H1 (cell line): ENCODE results near the gene EPS8. TPM values are rescaled to one million over a fixed set of nuclear protein-coding genes. Genes with fewer than 3 reads are reported as not detected.

Experiments
- CTCF ChIA-PET: fragments of 300-600 bp; sonication (Branson Sonifier 250); formaldehyde crosslinking; loops from one replicate; lab custom pipeline; 2021; ENCODE audit not compliant: partially characterized antibody; lab: Charles Lee
- POLR2A ChIA-PET: fragments of 300-600 bp; sonication (Branson Sonifier 250); formaldehyde crosslinking; loops from one replicate; lab custom pipeline; 2021; ENCODE audit warnings: inconsistent platforms; ENCODE audit not compliant: partially characterized antibody; lab: Charles Lee
- DNase-seq, 2 experiments: peaks; one replicate each; pipeline versions ENCODE4 v3.0.0 to v3.0.0-alpha.2; 2010 to 2022; ENCODE audit warnings: low spot score in 2 of 2, low read depth in 1 of 2, mixed read lengths in 1 of 2
- FAIRE-seq: peaks from 2 replicates; lab custom pipeline; 2011; peaks lifted over from hg19 to GRCh38; lab: Jason Lieb, UNC
- H2AFZ ChIP-seq: 2 replicates; pipeline ENCODE4 v1.8.1; 2012; ENCODE audit warnings: low read length, inconsistent platforms
- H2AK5ac ChIP-seq: 2 replicates; pipeline ENCODE4 v1.6.1; 2013; ENCODE audit warnings: low read depth, low read length
- H2BK120ac ChIP-seq: replicated peaks from 2 replicates; pipeline ENCODE3; 2013; ENCODE audit warnings: low read depth, low read length, inconsistent platforms
- H2BK12ac ChIP-seq: 2 replicates; pipeline ENCODE4 v1.6.1; 2013; ENCODE audit warnings: low read depth, low read length
- H2BK15ac ChIP-seq: 2 replicates; pipeline ENCODE4 v1.6.1; 2013; ENCODE audit warnings: low read length
- H2BK20ac ChIP-seq: 2 replicates; pipeline ENCODE4 v1.6.1; 2013; ENCODE audit warnings: low read length
- H2BK5ac ChIP-seq: 2 replicates; pipeline ENCODE4 v1.6.1; 2013; ENCODE audit warnings: low read depth, low read length
- H3K14ac ChIP-seq: 2 replicates; pipeline ENCODE4 v1.6.1; 2013; ENCODE audit warnings: inconsistent platforms; ENCODE audit not compliant: insufficient read length
- H3K18ac ChIP-seq: 2 replicates; pipeline ENCODE4 v1.6.1; 2013; ENCODE audit warnings: low read length; ENCODE audit errors: extremely low read depth
- H3K23ac ChIP-seq: 2 replicates; pipeline ENCODE4 v1.6.1; 2013; ENCODE audit warnings: inconsistent platforms; ENCODE audit not compliant: insufficient read length
- H3K23me2 ChIP-seq: 2 replicates; pipeline ENCODE4 v1.6.1; 2013; ENCODE audit warnings: low read depth, low read length
- H3K27ac ChIP-seq: 2 replicates; pipeline ENCODE4 v1.6.1; 2011; ENCODE audit warnings: low read depth, low read length, inconsistent platforms
- H3K27me3 ChIP-seq, 4 experiments: replicated peaks in 1 of 4; 1 replicate in 1 of 4; 2 replicates in 3 of 4; pipeline versions ENCODE4 v1.6.1 to v1.8.1; 2011 to 2013; ENCODE audit warnings: low read length in 3 of 4, mild to moderate bottlenecking in 3 of 4, inconsistent platforms in 2 of 4, mixed read lengths in 2 of 4, moderate library complexity in 1 of 4; ENCODE audit not compliant: control insufficient read depth in 3 of 4, insufficient read depth in 3 of 4; ENCODE audit errors: extremely low read depth in 1 of 4
- H3K36me3 ChIP-seq, 4 experiments: 2 replicates each; pipeline versions ENCODE4 v1.6.1 to v1.8.1; 2011 to 2013; ENCODE audit warnings: mild to moderate bottlenecking in 4 of 4, low read length in 3 of 4, moderate library complexity in 2 of 4, control low read depth in 1 of 4, inconsistent platforms in 1 of 4; ENCODE audit not compliant: insufficient read depth in 4 of 4, control insufficient read depth in 2 of 4
- H3K4ac ChIP-seq: replicated peaks from 2 replicates; pipeline ENCODE3; 2013; ENCODE audit warnings: low read length, low read depth, mixed read lengths, inconsistent platforms; ENCODE audit not compliant: insufficient read length
- H3K4me1 ChIP-seq, 4 experiments: replicated peaks in 1 of 4; 1 replicate in 1 of 4; 2 replicates in 3 of 4; pipeline versions ENCODE4 v1.6.1 to v1.8.1; 2011 to 2013; ENCODE audit warnings: low read length in 3 of 4, inconsistent platforms in 2 of 4, mixed read lengths in 1 of 4; ENCODE audit not compliant: insufficient read depth in 4 of 4, control insufficient read depth in 3 of 4
- H3K4me2 ChIP-seq, 2 experiments: 2 replicates each; pipeline versions ENCODE4 v1.6.1 to v1.8.1; 2011 to 2013; ENCODE audit warnings: low read depth in 2 of 2, low read length in 2 of 2, control low read depth in 1 of 2, inconsistent platforms in 1 of 2, mild to moderate bottlenecking in 1 of 2; ENCODE audit not compliant: insufficient read depth in 1 of 2
- H3K4me3 ChIP-seq, 4 experiments: fragments of 200-600, 300-600 bp in 1 of 4; sonication (generic), shearing (Covaris generic), sonication (Bioruptor Twin) in 1 of 4; 2 replicates each; pipeline versions ENCODE4 v1.5.1 to v1.8.1; 2011 to 2016; ENCODE audit warnings: low read length in 4 of 4, low read depth in 3 of 4, control low read depth in 2 of 4, inconsistent platforms in 2 of 4, mild to moderate bottlenecking in 2 of 4, mixed read lengths in 1 of 4, moderate library complexity in 1 of 4; ENCODE audit not compliant: insufficient read depth in 2 of 4; ENCODE audit errors: extremely low read depth in 1 of 4
- H3K56ac ChIP-seq: replicated peaks from 2 replicates; pipeline ENCODE3; 2013; ENCODE audit warnings: low read depth, mild to moderate bottlenecking, mixed read lengths, low read length, inconsistent platforms; ENCODE audit not compliant: insufficient read length
- H3K79me1 ChIP-seq: 2 replicates; pipeline ENCODE4 v1.6.1; 2013; ENCODE audit warnings: low read depth, low read length, control low read depth
- H3K79me2 ChIP-seq, 2 experiments: 2 replicates each; pipeline versions ENCODE4 v1.6.1 to v1.8.1; 2012 to 2013; ENCODE audit warnings: low read length in 2 of 2, mild to moderate bottlenecking in 2 of 2, inconsistent platforms in 1 of 2; ENCODE audit not compliant: insufficient read depth in 2 of 2, control insufficient read depth in 1 of 2
- H3K9ac ChIP-seq, 4 experiments: replicated peaks in 1 of 4; 1 replicate in 1 of 4; 2 replicates in 3 of 4; pipeline versions ENCODE4 v1.6.1 to v1.8.1; 2011 to 2013; ENCODE audit warnings: low read depth in 3 of 4, low read length in 3 of 4, control low read depth in 2 of 4, mild to moderate bottlenecking in 2 of 4, moderate library complexity in 2 of 4, inconsistent platforms in 1 of 4; ENCODE audit errors: extremely low read depth in 1 of 4
- H3K9me3 ChIP-seq, 2 experiments: 2 replicates each; pipeline versions ENCODE4 v1.6.1 to v1.8.1; 2012 to 2013; ENCODE audit warnings: mild to moderate bottlenecking in 2 of 2, moderate library complexity in 2 of 2, control low read depth in 1 of 2, inconsistent platforms in 1 of 2, low read depth in 1 of 2, low read length in 1 of 2, mixed read lengths in 1 of 2; ENCODE audit not compliant: insufficient read depth in 2 of 2
- H4K20me1 ChIP-seq, 2 experiments: replicated peaks in 1 of 2; 2 replicates each; pipeline versions ENCODE3 to v1.8.1; 2011 to 2013; ENCODE audit warnings: inconsistent platforms in 2 of 2, low read length in 2 of 2, mild to moderate bottlenecking in 1 of 2; ENCODE audit not compliant: insufficient read depth in 2 of 2, control insufficient read depth in 1 of 2
- H4K5ac ChIP-seq: 2 replicates; pipeline ENCODE4 v1.6.1; 2013; ENCODE audit warnings: low read length, low read depth, mixed read lengths, inconsistent platforms; ENCODE audit not compliant: insufficient read length
- H4K8ac ChIP-seq: 2 replicates; pipeline ENCODE4 v1.8.0; 2013; ENCODE audit warnings: mild to moderate bottlenecking, moderate library complexity, low read length, inconsistent platforms; ENCODE audit not compliant: insufficient read depth; ENCODE audit errors: extremely low read depth
- H4K91ac ChIP-seq: replicated peaks from 2 replicates; pipeline ENCODE3; 2013; ENCODE audit warnings: low read length, mixed read lengths, inconsistent platforms; ENCODE audit not compliant: insufficient read length
- ATF2 ChIP-seq: IDR thresholded peaks from 2 replicates; pipeline ENCODE4 v1.6.1; 2012; ENCODE audit warnings: low read length, inconsistent platforms
- CBX5 ChIP-seq: fragments of 300-800, 300-1000 bp; sonication (generic); IDR thresholded peaks from 2 replicates; pipeline ENCODE4 v1.7.1; 2016; ENCODE audit warnings: antibody characterized with exemption, low read length, low read depth
- EGR1 ChIP-seq: IDR thresholded peaks from 2 replicates; pipeline ENCODE4 v1.6.1; 2011; ENCODE audit warnings: low read depth, low read length, borderline replicate concordance
- HDAC2 ChIP-seq, 2 experiments: fragments of 300-600 bp in 1 of 2; sonication (generic) in 1 of 2; IDR thresholded peaks; 2 replicates each; pipeline ENCODE4 v1.6.1; 2011 to 2012; ENCODE audit warnings: low read depth in 2 of 2, low read length in 2 of 2, mild to moderate bottlenecking in 2 of 2, moderate library complexity in 2 of 2, borderline replicate concordance in 1 of 2, inconsistent platforms in 1 of 2
- HDAC6 ChIP-seq: IDR thresholded peaks from one replicate; pipeline ENCODE4 v1.7.1; 2012; ENCODE audit warnings: low read depth, mild to moderate bottlenecking, inconsistent platforms, low read length, moderate library complexity
- POLR2A ChIP-seq, 2 experiments: IDR thresholded peaks; 1 replicate in 1 of 2; 2 replicates in 1 of 2; pipeline ENCODE4 v1.6.1; 2011; ENCODE audit warnings: low read depth in 2 of 2, low read length in 2 of 2, mild to moderate bottlenecking in 2 of 2; ENCODE audit errors: control extremely low read depth in 1 of 2
- RNF2 ChIP-seq: fragments of 200-900, 300-1000 bp; sonication (generic); IDR thresholded peaks from 2 replicates; pipeline ENCODE4 v1.7.1; 2016; ENCODE audit warnings: borderline replicate concordance, low read depth, mild to moderate bottlenecking, antibody characterized with exemption, low read length; ENCODE audit not compliant: poor library complexity, severe bottlenecking; ENCODE audit errors: missing control alignments
- SRF ChIP-seq: IDR thresholded peaks from 2 replicates; pipeline ENCODE4 v1.6.1; 2011; ENCODE audit warnings: mild to moderate bottlenecking, low read depth, low read length, moderate library complexity
- TBP ChIP-seq: IDR thresholded peaks from 2 replicates; pipeline ENCODE4 v1.6.1; 2011; ENCODE audit warnings: low read depth, low read length, improper control_type of control experiment
- WGBS, 2 experiments: shearing (Covaris generic) in 1 of 2; methylation state at CpG; one replicate each; pipeline versions ENCODE4 v1.1.6 to v1.1.7; 2013 to 2015; ENCODE audit warnings: low lambda C conversion rate in 2 of 2, mixed read lengths in 2 of 2, inconsistent platforms in 1 of 2, low coverage in 1 of 2, missing lambda C conversion rate in 1 of 2; ENCODE audit not compliant: insufficient replicate concordance in 2 of 2, insufficient coverage in 1 of 2, insufficient read length in 1 of 2; ENCODE audit errors: extremely low coverage in 1 of 2, missing lambda C conversion rate in 1 of 2; 5-methylcytosine and 5-hydroxymethylcytosine counted together
- polyA plus RNA-seq, 7 experiments: library from polyadenylated mRNA; depleted of rRNA in 3 of 7; stranded (reverse) in 5 of 7; unstranded in 2 of 7; fragments of >200 nt in 5 of 7; fragments of 200-250 nt in 2 of 7; gene quantifications; 1 replicate in 5 of 7; 2 replicates in 1 of 7; 4 replicates in 1 of 7; pipeline versions ENCODE4 v1.2.1 to v1.2.3, GENCODE V29; 2011 to 2013; ENCODE audit warnings: missing spikeins in 2 of 7, mixed read lengths in 2 of 7
- total RNA-seq: library from RNA; stranded (reverse); fragmentation: NEBNext Ultra II Directional; extraction: Animal tissue kit (Norgen Biotek cat#: 25700); gene quantifications from 2 replicates; pipeline ENCODE4 v1.2.1, GENCODE V29; 2021

EPS8 gene
- total and polyA plus RNA-seq, 2 of the 8 experiments (the other 6 are each of a cell fraction or from before 2014, with no cell fraction given): 3.0 to 4.6 TPM

GRCh38 chr12:15706010-15706676 lies 83.0 kb downstream of the EPS8 start:
- Histone ChIP-seq H3K23me2 (no peaks in the 10 kb centered on the region), H3K4me1 (peaks cover 0 to 5% (median 2%) of the 10 kb centered on the region in 4 experiments; a peak in 3 of 7 replicates), H3K4ac (no peak overlapping the region), H3K4me3 (no peak overlapping the region), H3K79me2 (no peaks in the 10 kb centered on the region), H3K14ac (no peak overlapping the region), H2BK120ac (no peak overlapping the region), H4K8ac (no peak overlapping the region), H4K91ac (no peak overlapping the region), H3K36me3 (no peaks in the 10 kb centered on the region), H3K27me3 (no peaks in the 10 kb centered on the region), H3K27ac (no peak overlapping the region), H3K23ac (no peak overlapping the region), H2BK12ac (no peak overlapping the region), H3K18ac (no peak overlapping the region), H2AK5ac (no peak overlapping the region), H2BK5ac (no peak overlapping the region), H2BK15ac (no peak overlapping the region), H4K5ac (no peak overlapping the region), H3K4me2 (no peak overlapping the region), H3K9ac (no peak overlapping the region; a peak in 1 of 7 replicates), H3K9me3 (no peaks in the 10 kb centered on the region), H2BK20ac (no peak overlapping the region), H3K79me1 (no peaks in the 10 kb centered on the region), H3K56ac (no peak overlapping the region), H4K20me1 (no peaks in the 10 kb centered on the region), H2AFZ (no peak overlapping the region)
- FAIRE-seq: peak; percentile 7
- ChIA-PET CTCF (interaction anchor here (0.7 to 1.0 kb wide), 3 partner anchors 11 to 150 kb away, joined by 3 to 4 read pairs (median 3); no protein-coding TSS in a partner anchor), POLR2A (no interaction called here)
- TF ChIP-seq TBP (no peak), ATF2 (no peak), CBX5 (no peak), POLR2A (IDR thresholded peaks at IDR 0.05; ENCODE audit: control extremely low read depth in 1 of 2, low read depth in 2 of 2, low read length in 2 of 2) (no peak), SRF (no peak), RNF2 (no peak), HDAC6 (no peak), EGR1 (no peak), HDAC2 (IDR thresholded peaks at IDR 0.05; ENCODE audit: borderline replicate concordance in 1 of 2, low read depth in 2 of 2, low read length in 2 of 2) (no peak)
- no peak for DNase-seq
- 51% methylated on average over 4 of the region's 4 CpGs; no CpG with 5 or more reads in 1 of the 2 experiments for WGBS, 2 experiments
